Activated gamma-delta T cell (primary cell): ENCODE results near the gene HCFC1.

Source experiments
- DNase-seq: peaks from one replicate; lab custom pipeline; 2025; lab: John Stamatoyannopoulos, UW

HCFC1 gene

GRCh38 chrX:153956044-153956907, 15.3 kb downstream of the HCFC1 start:
- no peak for DNase-seq

GRCh38 chrX:153955228-153955732, 16.3 kb downstream of the HCFC1 start:
- no peak for DNase-seq

GRCh38 chrX:153954558-153955227, 16.9 kb downstream of the HCFC1 start:
- DNase-seq = no peak

GRCh38 chrX:153953892-153954557, 17.6 kb downstream of the HCFC1 start:
- no peak for DNase-seq

GRCh38 chrX:153953342-153953830, 18.2 kb downstream of the HCFC1 start:
- DNase-seq = peak; percentile 38

GRCh38 chrX:153952373-153953026, 19.1 kb downstream of the HCFC1 start:
- DNase-seq = no peak

GRCh38 chrX:153951683-153952372, 19.8 kb downstream of the HCFC1 start:
- no peak for DNase-seq

- DNase-seq = no peak
These were observed 21.5 kb downstream of the HCFC1 start for GRCh38 chrX:153950127-153950526.

GRCh38 chrX:153948847-153949805, 22.5 kb downstream of the HCFC1 start:
- DNase-seq = no peak

GRCh38 chrX:153948002-153948466, 23.6 kb downstream of the HCFC1 start:
- no peak for DNase-seq

GRCh38 chrX:153947009-153947769, 24.4 kb downstream of the HCFC1 start:
- DNase-seq = peak; percentile 34

- no peak for DNase-seq
These were observed 25.4 kb downstream of the HCFC1 start for GRCh38 chrX:153945956-153946943.

GRCh38 chrX:153944800-153945150, 26.8 kb downstream of the HCFC1 start:
- no peak for DNase-seq

GRCh38 chrX:153944140-153944799, 27.3 kb downstream of the HCFC1 start, which contains the start of gene RENBP:
TSS of gene RENBP (minus strand) at chrX:153944643. CDS start at chrX:153944610, 33 bp downstream.
- no peak for DNase-seq

- no peak for DNase-seq
These were observed 30.0 kb downstream of the HCFC1 start for GRCh38 chrX:153941336-153942252.

GRCh38 chrX:153939573-153939972, 32.0 kb downstream of the HCFC1 start:
- no peak for DNase-seq
